ENCODE results near the gene COL24A1. TPM values are rescaled to one million over a fixed set of nuclear protein-coding genes. Genes with fewer than 3 reads are reported as not detected.

Gene COL24A1
- total RNA-seq, 1 experiment from 2014 or later = 0.35 TPM

GRCh38 chr1:85934516-85934915 is 222.1 kb downstream of the COL24A1 start:
- DNase-seq = no peak
- H3K27ac Mint-ChIP-seq = no peak overlapping the region
- Histone ChIP-seq H3K27ac (ENCODE audit: insufficient read length, low read depth, low read length) (no peak overlapping the region), H2BK20ac (ENCODE audit: low read depth, low read length, poor library complexity, severe bottlenecking) (no peak overlapping the region), H3K56ac (ENCODE audit: insufficient read length, low read depth, low read length) (no peak overlapping the region), H2BK120ac (ENCODE audit: low read depth, low read length, poor library complexity, severe bottlenecking) (no peak overlapping the region), H3K23me2 (ENCODE audit: insufficient read length, low read depth, low read length, poor library complexity, severe bottlenecking) (no peaks in the 10 kb centered on the region), H4K8ac (replicated peaks; ENCODE audit: insufficient read length, low read depth, low read length) (no peak overlapping the region), H3K9me3 (ENCODE audit: control insufficient read depth, low read depth, low read length) (no peaks in the 10 kb centered on the region), H2BK15ac (ENCODE audit: low read depth, low read length) (no peak overlapping the region), H3K14ac (ENCODE audit: insufficient read depth, low read length) (no peak overlapping the region), H2AFZ (ENCODE audit: low read length) (no peak overlapping the region), H2AK5ac (ENCODE audit: insufficient read length, low read length) (no peak overlapping the region), H4K91ac (ENCODE audit: insufficient read length, low read depth, low read length) (no peak overlapping the region), H3K79me1 (ENCODE audit: insufficient read depth, low read depth, low read length, poor library complexity, severe bottlenecking) (no peaks in the 10 kb centered on the region), H3K27me3 (ENCODE audit: insufficient read depth, low read length) (no peaks in the 10 kb centered on the region), H3K79me2 (ENCODE audit: insufficient read depth, low read length) (no peaks in the 10 kb centered on the region), H3K23ac (ENCODE audit: insufficient read length, low read depth, low read length) (no peak overlapping the region), H2BK5ac (ENCODE audit: insufficient read length, low read length) (no peak overlapping the region), H2BK12ac (ENCODE audit: insufficient read length, low read depth, low read length) (no peak overlapping the region), H3K9ac (ENCODE audit: extremely low read depth, insufficient read length, low read length) (no peak overlapping the region), H3K4me1 (ENCODE audit: insufficient read depth, low read length) (no peaks in the 10 kb centered on the region), H3K4ac (ENCODE audit: low read depth, low read length) (no peak overlapping the region), H3T11ph (ENCODE audit: low read length) (no peak overlapping the region), H3K18ac (ENCODE audit: insufficient read length, low read depth, low read length) (no peak overlapping the region), H4K5ac (ENCODE audit: insufficient read length, low read depth, low read length) (no peak overlapping the region), H3K4me2 (ENCODE audit: insufficient read depth, insufficient read length, low read length) (no peak overlapping the region), H4K20me1 (ENCODE audit: control insufficient read depth, insufficient read depth, insufficient read length) (no peaks in the 10 kb centered on the region)
- no peaks in the 10 kb centered on the region for H3K27me3 Mint-ChIP-seq (ENCODE audit: low read depth)
- no peaks in the 10 kb centered on the region for H3K9me3 Mint-ChIP-seq
- no peak overlapping the region for H3K4me3 Mint-ChIP-seq
- H3K4me1 Mint-ChIP-seq = no peaks in the 10 kb centered on the region
- TF ChIP-seq CTCF (conservative IDR thresholded peaks at IDR 0.05) = no peak
- H3K36me3 Mint-ChIP-seq (ENCODE audit: insufficient read depth in 1 of 3, low read depth in 3 of 3) = no peaks in the 10 kb centered on the region
